Left renal cortex interstitium (tissue), 4 donors: ENCODE results near the gene JRKL. TPM values are rescaled to one million over a fixed set of nuclear protein-coding genes. Genes with fewer than 3 reads are reported as not detected.
A peak's percentile ranks its signal among the peaks of the same experiment; 100 is the strongest.
"Not testable (repeated sequence)": the region's sequence is repeated elsewhere in the genome, so short reads cannot be mapped to it uniquely, and the experiment has no call there.

Source experiments
- DNase-seq, 4 donors: peaks; one replicate each; pipeline ENCODE4 v3.0.0-alpha.2; 2013; ENCODE audit warnings: low read depth in 4 of 4, low spot score in 2 of 4, missing footprints in 1 of 4
- polyA plus RNA-seq, 4 donors: library from polyadenylated mRNA; unstranded; fragments of 120-200 nt; gene quantifications; one replicate each; pipeline ENCODE4 v1.2.1, GENCODE V29; 2013; ENCODE audit not compliant: insufficient read length in 4 of 4

JRKL gene
- polyA plus RNA-seq, 4 donors = 19.9 to 25.6 (median 22.9) TPM

DNA sequence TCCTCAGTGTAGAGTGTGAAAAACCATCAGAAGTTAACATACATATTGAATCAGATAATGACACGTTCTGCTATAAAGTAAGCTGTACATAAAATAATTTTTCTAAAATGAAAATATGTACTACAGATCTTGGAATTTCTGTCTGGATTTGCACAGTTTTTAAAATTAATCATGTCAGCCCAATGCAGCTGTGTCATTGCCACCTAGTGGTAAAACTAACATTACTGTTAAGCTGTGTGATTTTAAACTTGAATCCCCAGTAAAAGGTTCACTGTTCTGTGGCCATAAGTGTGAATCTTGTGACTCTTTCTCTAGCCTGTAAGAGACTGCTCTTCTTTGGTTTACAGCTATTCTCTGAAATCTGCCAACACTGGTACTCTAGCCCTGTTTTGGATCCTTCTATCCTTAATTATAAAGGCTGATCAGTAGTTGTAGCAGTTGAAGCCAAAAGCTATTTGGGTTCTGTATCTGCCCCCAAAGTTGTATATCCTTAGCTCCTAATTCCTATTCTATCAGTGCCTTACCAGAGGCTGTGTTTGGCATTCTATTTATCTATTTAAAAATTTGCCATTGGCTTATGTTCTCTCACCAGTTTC lies 4.0 kb downstream of the JRKL start:
- peak in 1 of 4 donors; percentile 17 for DNase-seq

GRCh38 chr11:96394773-96395172 lies 5.0 kb downstream of the JRKL start:
- no peak for DNase-seq

- no peak for DNase-seq
These were observed 6.8 kb downstream of the JRKL start for GRCh38 chr11:96396637-96397036.

- no peak for DNase-seq
These were observed 8.1 kb downstream of the JRKL start for GRCh38 chr11:96397863-96398262.

GRCh38 chr11:96400697-96401096 lies 10.9 kb downstream of the JRKL start:
- DNase-seq = no peak

DNA sequence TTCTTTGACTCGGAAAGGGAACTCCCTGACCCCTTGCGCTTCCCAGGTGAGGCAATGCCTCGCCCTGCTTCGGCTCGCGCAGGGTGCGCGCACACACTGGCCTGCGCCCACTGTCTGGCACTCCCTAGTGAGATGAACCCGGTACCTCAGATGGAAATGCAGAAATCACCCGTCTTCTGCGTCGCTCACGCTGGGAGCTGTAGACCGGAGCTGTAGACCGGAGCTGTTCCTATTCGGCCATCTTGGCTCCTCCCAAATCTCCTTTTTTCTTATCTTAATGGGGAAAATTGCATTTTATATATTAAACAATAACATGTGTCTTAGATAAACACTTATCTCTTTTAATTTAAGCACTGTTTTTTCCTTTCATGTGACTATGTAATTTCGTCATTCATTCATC lies 21.6 kb downstream of the JRKL start:
- DNase-seq = not testable (repeated sequence)

DNA sequence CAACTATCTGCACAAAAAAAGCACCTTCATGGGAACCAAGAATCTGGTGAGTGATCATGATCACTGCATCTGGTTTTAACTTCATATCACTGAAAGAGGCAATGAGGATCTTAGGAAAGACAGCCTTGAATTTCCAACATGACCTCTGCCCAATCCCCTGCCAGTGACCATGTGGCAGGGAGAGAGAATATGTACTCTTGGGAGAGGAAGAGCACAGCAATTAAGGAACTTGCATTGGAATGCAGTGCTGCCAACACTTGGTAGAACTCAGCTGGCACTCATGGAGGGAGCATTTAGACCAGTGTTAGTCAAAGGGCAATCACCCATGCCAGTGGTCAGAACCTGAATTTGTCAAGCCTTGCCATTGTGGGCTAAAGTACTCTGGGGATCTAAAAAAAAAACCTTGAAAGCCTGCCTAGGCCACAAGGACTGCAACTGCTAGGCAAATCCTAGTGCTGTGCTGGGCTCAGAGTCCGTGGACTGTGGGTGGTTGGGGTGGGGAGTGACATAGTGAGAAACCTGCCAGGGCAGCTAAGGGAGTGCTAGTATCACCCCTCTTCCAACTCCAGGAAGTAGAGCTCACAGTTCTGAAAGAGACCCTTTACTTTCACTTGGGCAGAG lies 23.1 kb downstream of the JRKL start:
- no peak for DNase-seq

DNA sequence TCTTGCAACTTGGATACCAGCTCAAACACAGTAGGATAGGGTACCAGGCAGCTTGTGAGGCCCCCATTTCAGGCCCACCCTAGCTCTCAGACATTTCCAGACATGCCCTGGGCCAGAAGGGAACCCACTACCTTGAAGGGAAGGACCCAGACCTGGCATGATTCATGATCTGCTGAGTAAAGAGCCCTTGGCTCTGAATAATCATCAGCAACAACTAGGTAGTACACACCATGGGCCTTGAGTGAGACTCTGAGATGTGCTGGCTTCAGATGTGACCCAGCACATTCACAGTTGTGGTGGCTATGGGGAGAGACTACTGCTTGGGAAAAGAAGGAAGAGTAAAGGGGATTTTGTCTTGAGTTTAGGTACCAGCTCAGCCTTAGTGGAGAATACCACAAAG lies 23.6 kb downstream of the JRKL start:
- no peak for DNase-seq

- DNase-seq = no peak
These were observed 34.9 kb downstream of the JRKL start for GRCh38 chr11:96424693-96425092.

DNA sequence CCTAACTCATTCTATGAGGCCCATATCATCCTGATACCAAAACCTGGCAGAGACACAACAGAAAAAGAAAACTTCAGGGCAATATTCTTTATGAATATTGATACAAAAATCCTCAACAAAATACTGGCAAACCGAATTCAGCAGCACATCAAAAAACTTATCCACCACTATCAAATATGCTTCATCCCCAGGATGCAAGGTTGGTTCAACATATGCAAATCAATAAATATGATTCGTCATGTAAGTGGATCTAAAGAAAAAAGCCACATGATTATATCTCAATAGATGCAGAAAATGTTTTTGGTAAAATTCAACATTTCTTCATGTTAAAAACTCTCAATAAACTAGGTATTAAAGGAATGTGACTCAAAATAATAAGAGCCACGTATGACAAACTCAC lies 40.9 kb downstream of the JRKL start:
- DNase-seq = no peak

- not testable (repeated sequence) for DNase-seq
These were observed 42.8 kb downstream of the JRKL start for GRCh38 chr11:96432654-96433053.

Other genes with a start within 250 kb of the JRKL start
- gene MAML2, start 46.8 kb upstream of the JRKL start, polyA plus RNA-seq = 10 to 100 TPM; 27.5 to 31.0 (median 29.7) TPM
- 10 to 100 TPM; 38.3 to 59.6 (median 51.2) TPM for gene CCDC82, start 101 bp upstream of the JRKL start, polyA plus RNA-seq